MM.1S (cell line): ENCODE data around the gene NUTM1.

Source experiments
- CTCF ChIP-seq: fragments of 300-600 bp; sonication (generic); IDR thresholded peaks from 2 replicates; pipeline ENCODE4 v1.5.1; 2016; ENCODE audit warnings: antibody characterized with exemption, low read length, mixed read lengths
- EZH2phosphoT487 ChIP-seq: fragments of 300-600 bp; sonication (generic); IDR thresholded peaks from 2 replicates; pipeline ENCODE4 v1.6.1; 2018; ENCODE audit warnings: antibody characterized with exemption, low read length

GRCh38 chr15:34335176-34336032 is 7.7 kb upstream of the NUTM1 start:
- TF ChIP-seq CTCF (no peak), EZH2phosphoT487 (no peak)
